HCT116 (cell line): Measurements from ENCODE around the gene SOST. TPM values are rescaled to one million over a fixed set of nuclear protein-coding genes. Genes with fewer than 3 reads are reported as not detected.

Source experiments
- ATAC-seq: fragments of 200-7000 bp; cut with Tn5 transposase; 2 replicates; pipeline ENCODE4 v1.9.1; 2020; ENCODE audit warnings: mild to moderate bottlenecking, moderate library complexity
- BruUV-seq: library from RNA; stranded (reverse); fragments of 400-500 nt; replicated peaks from 2 replicates; lab custom pipeline; 2021; lab: Mats Ljungman, UMichigan
- CTCF ChIA-PET: fragments of 300-600 bp; sonication (Branson Sonifier 250); formaldehyde crosslinking; loops from one replicate; lab custom pipeline; 2021; ENCODE audit warnings: antibody characterized with exemption; lab: Charles Lee
- POLR2A ChIA-PET: fragments of 300-600, 350-600 bp; sonication (Branson Sonifier 250); formaldehyde crosslinking; loops from one replicate; lab custom pipeline; 2021; ENCODE audit warnings: antibody characterized with exemption; lab: Charles Lee
- RAD21 ChIA-PET, 2 experiments: fragments of 300-600 bp; sonication (Branson Sonifier 250); formaldehyde crosslinking; loops; one replicate each; lab custom pipeline; 2023; ENCODE audit warnings: low total read pairs in 2 of 2; ENCODE audit not compliant: uncharacterized antibody in 2 of 2, unreplicated experiment in 2 of 2, low non-redundant PET in 1 of 2; lab: Charles Lee
- DNase-seq: peaks from one replicate; pipeline ENCODE4 v3.0.0-alpha.2; 2010; ENCODE audit warnings: low read depth, low spot score
- H2AFZ ChIP-seq: fragments of 200-600 bp; shearing (Covaris generic), sonication (generic); 2 replicates; pipeline ENCODE4 v1.6.1; 2017; ENCODE audit warnings: low read depth, mixed run types, mixed read lengths, antibody characterized with exemption, low read length; ENCODE audit not compliant: poor library complexity, severe bottlenecking
- H3K27ac ChIP-seq: 2 replicates; pipeline ENCODE4 v1.5.1; 2012; ENCODE audit warnings: low read depth, low read length
- H3K27me3 ChIP-seq: fragments of 200-600 bp; sonication (generic); 2 replicates; pipeline ENCODE4 v1.6.1; 2016; ENCODE audit warnings: mixed run types, low read length, mixed read lengths; ENCODE audit not compliant: insufficient read depth
- H3K36me3 ChIP-seq, 2 experiments: fragments of 200-500 bp in 1 of 2; fragments of 200-600 bp in 1 of 2; sonication (Bioruptor generic) in 1 of 2; sonication (generic) in 1 of 2; 2 replicates each; pipeline versions ENCODE4 v1.5.1 to v1.6.1; 2014 to 2016; ENCODE audit warnings: low read length in 2 of 2, inconsistent platforms in 1 of 2, mixed read lengths in 1 of 2, mixed run types in 1 of 2; ENCODE audit not compliant: insufficient read depth in 2 of 2, control insufficient read depth in 1 of 2
- H3K4me1 ChIP-seq, 2 experiments: fragments of 200-600 bp in 1 of 2; sonication (generic) in 1 of 2; 2 replicates each; pipeline versions ENCODE4 v1.5.1 to v1.6.1; 2012 to 2017; ENCODE audit warnings: low read length in 2 of 2, inconsistent platforms in 1 of 2, mild to moderate bottlenecking in 1 of 2, mixed read lengths in 1 of 2, mixed run types in 1 of 2, moderate library complexity in 1 of 2; ENCODE audit not compliant: insufficient read depth in 2 of 2, control insufficient read depth in 1 of 2
- H3K4me2 ChIP-seq: fragments of 200-600 bp; sonication (generic); 2 replicates; pipeline ENCODE4 v1.6.1; 2017; ENCODE audit warnings: mixed run types, low read length, mixed read lengths
- H3K4me3 ChIP-seq, 2 experiments: fragments of 200-600 bp in 1 of 2; sonication (generic) in 1 of 2; replicated peaks in 1 of 2; 2 replicates each; pipeline ENCODE4 v1.5.1; 2011 to 2016; ENCODE audit warnings: low read length in 2 of 2, control low read depth in 1 of 2, low read depth in 1 of 2, mild to moderate bottlenecking in 1 of 2, mixed read lengths in 1 of 2, mixed run types in 1 of 2
- H3K79me2 ChIP-seq: fragments of 200-600 bp; sonication (generic); 2 replicates; pipeline ENCODE4 v1.6.1; 2017; ENCODE audit warnings: mild to moderate bottlenecking, mixed run types, low read length, moderate library complexity, mixed read lengths; ENCODE audit not compliant: insufficient read depth
- H3K9ac ChIP-seq: fragments of 200-600 bp; sonication (generic); 2 replicates; pipeline ENCODE4 v1.6.1; 2016; ENCODE audit warnings: low read length, mixed read lengths
- H3K9me2 ChIP-seq: fragments of 200-600 bp; sonication (generic), shearing (Covaris generic); 2 replicates; pipeline ENCODE4 v1.6.1; 2017; ENCODE audit warnings: mixed run types, mild to moderate bottlenecking, moderate library complexity; ENCODE audit not compliant: insufficient read depth
- H3K9me3 ChIP-seq, 2 experiments: fragments of 200-500 bp in 1 of 2; fragments of 200-600 bp in 1 of 2; sonication (Bioruptor generic) in 1 of 2; sonication (generic) in 1 of 2; 2 replicates each; pipeline ENCODE4 v1.6.1; 2014 to 2017; ENCODE audit warnings: low read length in 2 of 2, mixed read lengths in 2 of 2, inconsistent platforms in 1 of 2, low read depth in 1 of 2, mild to moderate bottlenecking in 1 of 2, mixed run types in 1 of 2, moderate library complexity in 1 of 2; ENCODE audit not compliant: control insufficient read depth in 1 of 2, insufficient read depth in 1 of 2
- H4K20me1 ChIP-seq: fragments of 200-600 bp; sonication (generic), shearing (Covaris generic); 2 replicates; pipeline ENCODE4 v1.6.1; 2017; ENCODE audit warnings: mixed run types, mild to moderate bottlenecking, moderate library complexity; ENCODE audit not compliant: insufficient read depth
- CBX3 ChIP-seq: IDR thresholded peaks from 2 replicates; pipeline ENCODE4 v1.6.1; 2012; ENCODE audit warnings: low read depth
- MAX ChIP-seq: IDR thresholded peaks from 2 replicates; pipeline ENCODE4 v1.6.1; 2012
- REST ChIP-seq: IDR thresholded peaks from 2 replicates; pipeline ENCODE4 v1.6.1; 2012; ENCODE audit warnings: low read depth
- ZBTB33 ChIP-seq: IDR thresholded peaks from 2 replicates; pipeline ENCODE4 v1.6.1; 2011; ENCODE audit warnings: mild to moderate bottlenecking, low read length, moderate library complexity; ENCODE audit not compliant: insufficient replicate concordance; ENCODE audit errors: extremely low read depth
- intact Hi-C: fragments of 100-400 bp; cut with micrococcal nuclease; formaldehyde crosslinking; loops from 2 replicates; pipeline ENCODE4 v1.10.0; 2022
- total RNA-seq: library from RNA; stranded (reverse); gene quantifications from one replicate; pipeline ENCODE4 v1.2.1, GENCODE V29; 2021; ENCODE audit not compliant: unreplicated experiment

Gene SOST
- total RNA-seq, 1 experiment from 2014 or later: not detected

GRCh38 chr17:43803758-43804157 is 45.2 kb upstream of the SOST start:
- no peaks in the 10 kb centered on the region for H3K4me1 ChIP-seq
- POLR2A ChIA-PET: no interaction called here

More at GRCh38 chr17:43803758-43804157, 45.2 kb upstream of the SOST start:
- Histone ChIP-seq H3K27ac (no peak overlapping the region), H3K9me3 (no peaks in the 10 kb centered on the region), H3K27me3 (no peaks in the 10 kb centered on the region), H3K9ac (no peak overlapping the region), H4K20me1 (no peaks in the 10 kb centered on the region), H3K36me3 (peaks cover 2 to 25% of the 10 kb centered on the region in 2 experiments; a peak in 2 of 4 replicates), H3K9me2 (no peaks in the 10 kb centered on the region), H3K79me2 (no peaks in the 10 kb centered on the region), H2AFZ (no peak overlapping the region), H3K4me3 (no peak overlapping the region), H3K4me2 (no peak overlapping the region)
- no TSS peak for BruUV-seq
- CTCF ChIA-PET: interaction anchor here (1.1 kb wide), 1 partner anchor 13 kb away, joined by 3 read pairs; no protein-coding TSS in a partner anchor
- no peak for ATAC-seq
- TF ChIP-seq ZBTB33: no peak
- TF ChIP-seq MAX: no peak
- TF ChIP-seq CBX3: no peak
- TF ChIP-seq REST: no peak
- intact Hi-C loops: no loop called here
- DNase-seq: no peak
- RAD21 ChIA-PET: no interaction called here
